ENCODE data around the gene SCGB2A2. TPM values are rescaled to one million over a fixed set of nuclear protein-coding genes. Genes with fewer than 3 reads are reported as not detected.

SCGB2A2 gene
- total and polyA plus RNA-seq, 7 donors: 0.59 TPM; not detected in 6

GRCh38 chr11:62237499-62237898, 32.5 kb upstream of the SCGB2A2 start:
- Histone ChIP-seq H3K4me3 (no peak overlapping the region), H3K36me3 (ENCODE audit: insufficient read depth in 1 of 2, low read depth in 1 of 2) (no peaks in the 10 kb centered on the region), H3K9me3 (no peaks in the 10 kb centered on the region), H3K4me1 (no peaks in the 10 kb centered on the region), H3K27ac (no peak overlapping the region), H3K27me3 (ENCODE audit: insufficient read depth in 3 of 3, low read length in 2 of 3) (peaks cover 0 to 12% (median 2%) of the 10 kb centered on the region in 3 donors)
- ATAC-seq (no peak), DNase-seq (no peak)
- 67 to 71% (median 68%) methylated on average over 4 of the region's 4 CpGs for WGBS, 3 donors
- intact Hi-C loops (cut with DNase I): loop anchor here in 1 of 2 donors (5.0 kb wide), 1 partner anchor 70 kb away; no protein-coding TSS in a partner anchor
- no peak for TF ChIP-seq CTCF (IDR thresholded peaks at IDR 0.05)

GRCh38 chr11:62238151-62238550, 31.8 kb upstream of the SCGB2A2 start:
- H3K4me3 ChIP-seq: no peak overlapping the region

GRCh38 chr11:62241095-62241494, 28.9 kb upstream of the SCGB2A2 start:
- Histone ChIP-seq H3K27me3 (ENCODE audit: insufficient read depth in 3 of 3, low read length in 2 of 3) (peaks cover 0 to 7% (median 0%) of the 10 kb centered on the region in 3 donors), H3K9me3 (no peaks in the 10 kb centered on the region), H3K4me1 (no peaks in the 10 kb centered on the region), H3K27ac (no peak overlapping the region), H3K36me3 (ENCODE audit: insufficient read depth in 1 of 2, low read depth in 1 of 2) (no peaks in the 10 kb centered on the region), H3K4me3 (no peak overlapping the region)
- ATAC-seq: no peak
- intact Hi-C loops (cut with DNase I): no loop called here
- DNase-seq: no peak
- no peak for TF ChIP-seq CTCF (IDR thresholded peaks at IDR 0.05)
- WGBS, 3 donors: 79 to 89% (median 86%) methylated on average over 3 of the region's 3 CpGs

More at GRCh38 chr11:62238151-62238550, 31.8 kb upstream of the SCGB2A2 start:
- Histone ChIP-seq H3K36me3 (ENCODE audit: insufficient read depth in 1 of 2, low read depth in 1 of 2) (no peaks in the 10 kb centered on the region), H3K9me3 (no peaks in the 10 kb centered on the region), H3K27me3 (ENCODE audit: insufficient read depth in 3 of 3, low read length in 2 of 3) (peaks cover 0 to 12% (median 2%) of the 10 kb centered on the region in 3 donors), H3K27ac (no peak overlapping the region), H3K4me1 (no peaks in the 10 kb centered on the region)
- ATAC-seq (no peak), DNase-seq (no peak)
- intact Hi-C loops (cut with DNase I): loop anchor here in 1 of 2 donors (5.0 kb wide), 1 partner anchor 69 kb away; no protein-coding TSS in a partner anchor
- no peak for TF ChIP-seq CTCF (IDR thresholded peaks at IDR 0.05)
- WGBS, 3 donors: 52 to 66% (median 57%) methylated on average over 4 of the region's 4 CpGs

GRCh38 chr11:62242021-62242420, 27.9 kb upstream of the SCGB2A2 start, which contains the start of gene SCGB1D2:
Gene SCGB1D2 (plus strand): TSS chr11:62242239. CDS start chr11:62242308, 69 bp downstream.
- H3K36me3 ChIP-seq (ENCODE audit: insufficient read depth in 1 of 2, low read depth in 1 of 2): no peaks in the 10 kb centered on the region
- TF ChIP-seq CTCF (IDR thresholded peaks at IDR 0.05): no peak
- DNase-seq: peak; percentile 58 to 81
- H3K4me1 ChIP-seq: no peaks in the 10 kb centered on the region
- no peak within 1 kb of the TSS for H3K4me3 ChIP-seq
- H3K9me3 ChIP-seq: no peaks in the 10 kb centered on the region
- WGBS, 3 donors: 5 to 16% (median 11%) methylated on average over 3 of the region's 3 CpGs
- intact Hi-C loops (cut with DNase I): no loop called here
- H3K27ac ChIP-seq: peak within 1 kb of the TSS; percentile 71
- ATAC-seq: peak; percentile 97 to 99 (median 98)
- peaks cover 0 to 4% (median 0%) of the 10 kb centered on the region in 3 donors for H3K27me3 ChIP-seq (ENCODE audit: insufficient read depth in 3 of 3, low read length in 2 of 3)

GRCh38 chr11:62245271-62245753, 24.6 kb upstream of the SCGB2A2 start:
- TF ChIP-seq CTCF (IDR thresholded peaks at IDR 0.05): no peak
- 21 to 27% (median 26%) methylated on average over 6 of the region's 6 CpGs for WGBS, 3 donors
- no peak for ATAC-seq
- H3K4me1 ChIP-seq: no peaks in the 10 kb centered on the region
- intact Hi-C loops (cut with DNase I): no loop called here
- H3K4me3 ChIP-seq: no peak overlapping the region
- no peaks in the 10 kb centered on the region for H3K36me3 ChIP-seq (ENCODE audit: insufficient read depth in 1 of 2, low read depth in 1 of 2)
- H3K27me3 ChIP-seq (ENCODE audit: insufficient read depth in 3 of 3, low read length in 2 of 3): no peaks in the 10 kb centered on the region
- H3K27ac ChIP-seq: no peak overlapping the region
- DNase-seq: no peak
- H3K9me3 ChIP-seq: no peaks in the 10 kb centered on the region

Measured in psoas muscle (tissue), 8 donors.